Activated T-cell treated with anti-CD3 and anti-CD28 coated beads, Interleukin-2, amount 50 U/mL, for 1 hour (primary cell): ENCODE results near the gene PCBP3.
"Not testable (repeated sequence)": the region's sequence is repeated elsewhere in the genome, so short reads cannot be mapped to it uniquely, and the experiment has no call there.

Experiments
- DNase-seq: peaks from one replicate; pipeline ENCODE4 v3.0.0-alpha.2; 2020

Gene PCBP3

GRCh38 chr21:45698493-45699184 lies 55.1 kb downstream of the PCBP3 start:
- DNase-seq = no peak

GRCh38 chr21:45699251-45699942 lies 55.9 kb downstream of the PCBP3 start:
- DNase-seq = no peak

- DNase-seq = no peak
These were observed 56.4 kb downstream of the PCBP3 start for GRCh38 chr21:45699966-45700365.

GRCh38 chr21:45700461-45700860 lies 56.9 kb downstream of the PCBP3 start:
- no peak for DNase-seq

GRCh38 chr21:45704311-45705108 lies 61.0 kb downstream of the PCBP3 start:
- DNase-seq = no peak

GRCh38 chr21:45706299-45706698 lies 62.8 kb downstream of the PCBP3 start:
- DNase-seq = no peak

GRCh38 chr21:45709173-45709572 lies 65.6 kb downstream of the PCBP3 start:
- DNase-seq = no peak

GRCh38 chr21:45709696-45710268 lies 66.3 kb downstream of the PCBP3 start:
- no peak for DNase-seq

- DNase-seq = not testable (repeated sequence)
These were observed 66.8 kb downstream of the PCBP3 start for GRCh38 chr21:45710306-45710705.

GRCh38 chr21:45713613-45714012 lies 70.1 kb downstream of the PCBP3 start:
- no peak for DNase-seq

- no peak for DNase-seq
These were observed 71.9 kb downstream of the PCBP3 start for GRCh38 chr21:45715441-45715840.

- no peak for DNase-seq
These were observed 74.9 kb downstream of the PCBP3 start for GRCh38 chr21:45718413-45718812.

- no peak for DNase-seq
These were observed 75.8 kb downstream of the PCBP3 start for GRCh38 chr21:45719177-45719802.

GRCh38 chr21:45720204-45720603 lies 76.7 kb downstream of the PCBP3 start:
- DNase-seq = not testable (repeated sequence)

- no peak for DNase-seq
These were observed 78.1 kb downstream of the PCBP3 start for GRCh38 chr21:45721671-45722070.

GRCh38 chr21:45723049-45723958 lies 79.8 kb downstream of the PCBP3 start:
- no peak for DNase-seq

- no peak for DNase-seq
These were observed 80.9 kb downstream of the PCBP3 start for GRCh38 chr21:45724345-45724961.

- DNase-seq = no peak
These were observed 81.7 kb downstream of the PCBP3 start for GRCh38 chr21:45724994-45725843.

GRCh38 chr21:45725844-45726200 lies 82.3 kb downstream of the PCBP3 start:
- no peak for DNase-seq

- no peak for DNase-seq
These were observed 82.9 kb downstream of the PCBP3 start for GRCh38 chr21:45726438-45726837.
